IMR-90 (cell line): ENCODE data around the gene PPFIA1. TPM values are rescaled to one million over a fixed set of nuclear protein-coding genes. Genes with fewer than 3 reads are reported as not detected.

ENCODE experiments used
- ATAC-seq: fragments of 200-7000 bp; cut with Tn5 transposase; 2 replicates; pipeline ENCODE4 v1.9.1; 2020; ENCODE audit warnings: low read depth, mild to moderate bottlenecking, moderate library complexity
- BruUV-seq: library from RNA; stranded (reverse); fragments of 400-500 nt; replicated peaks from 2 replicates; lab custom pipeline; 2021; lab: Mats Ljungman, UMichigan
- CTCF ChIA-PET: fragments of 300-600 bp; formaldehyde crosslinking; extraction: SDS; loops from one replicate; lab custom pipeline; 2021; ENCODE audit warnings: antibody characterized with exemption; lab: Yijun Ruan, JAX
- POLR2A ChIA-PET: fragments of 300-600 bp; sonication (Branson Sonifier 250); formaldehyde crosslinking; loops from one replicate; lab custom pipeline; 2022; ENCODE audit warnings: antibody characterized with exemption; ENCODE audit not compliant: unreplicated experiment; lab: Charles Lee
- DNase-seq: peaks from one replicate; pipeline ENCODE4 v3.0.0; 2013
- H2AFZ ChIP-seq: replicated peaks from 2 replicates; pipeline ENCODE3; 2013; ENCODE audit warnings: low read length, mild to moderate bottlenecking; ENCODE audit not compliant: poor library complexity
- H2AK5ac ChIP-seq: 2 replicates; pipeline ENCODE4 v1.6.1; 2013; ENCODE audit warnings: low read depth, low read length, inconsistent platforms
- H2AK9ac ChIP-seq: replicated peaks from 2 replicates; pipeline ENCODE3; 2013; ENCODE audit warnings: mild to moderate bottlenecking, low read depth, low read length, moderate library complexity; ENCODE audit not compliant: poor library complexity
- H2BK120ac ChIP-seq: 2 replicates; pipeline ENCODE4 v1.6.1; 2013; ENCODE audit warnings: low read depth, low read length, inconsistent platforms
- H2BK15ac ChIP-seq: 3 replicates; pipeline ENCODE4 v1.6.1; 2013; ENCODE audit warnings: low read depth, low read length, inconsistent platforms
- H2BK20ac ChIP-seq: 2 replicates; pipeline ENCODE4 v1.6.1; 2013; ENCODE audit warnings: low read depth, mild to moderate bottlenecking, inconsistent platforms, low read length, moderate library complexity
- H2BK5ac ChIP-seq: 2 replicates; pipeline ENCODE4 v1.6.1; 2013; ENCODE audit warnings: mild to moderate bottlenecking, low read depth, low read length, inconsistent platforms; ENCODE audit not compliant: poor library complexity, severe bottlenecking
- H3K14ac ChIP-seq: replicated peaks from 2 replicates; pipeline ENCODE4 v1.6.1; 2013; ENCODE audit warnings: low read depth, low read length, inconsistent platforms
- H3K18ac ChIP-seq: 2 replicates; pipeline ENCODE4 v1.6.1; 2013; ENCODE audit warnings: low read depth, low read length, control low read depth
- H3K23ac ChIP-seq: 2 replicates; pipeline ENCODE4 v1.6.1; 2013; ENCODE audit warnings: low read depth, low read length, inconsistent platforms
- H3K27ac ChIP-seq: 2 replicates; pipeline ENCODE4 v1.5.1; 2013; ENCODE audit warnings: mild to moderate bottlenecking, control low read depth, low read length; ENCODE audit not compliant: insufficient read depth
- H3K27me3 ChIP-seq: 2 replicates; pipeline ENCODE4 v1.6.1; 2013; ENCODE audit warnings: low read length; ENCODE audit not compliant: control insufficient read depth, insufficient read depth
- H3K36me3 ChIP-seq: 2 replicates; pipeline ENCODE4 v1.6.1; 2013; ENCODE audit warnings: low read length, mixed read lengths; ENCODE audit not compliant: control insufficient read depth, insufficient read depth
- H3K4ac ChIP-seq: 2 replicates; pipeline ENCODE4 v1.6.1; 2013; ENCODE audit warnings: low read depth, low read length, inconsistent platforms
- H3K4me1 ChIP-seq: 2 replicates; pipeline ENCODE4 v1.6.1; 2013; ENCODE audit warnings: low read length, mixed read lengths; ENCODE audit not compliant: control insufficient read depth, insufficient read depth
- H3K4me2 ChIP-seq: 2 replicates; pipeline ENCODE4 v1.6.1; 2013; ENCODE audit warnings: low read depth, mild to moderate bottlenecking, control low read depth, low read length, moderate library complexity
- H3K4me3 ChIP-seq: 2 replicates; pipeline ENCODE4 v1.5.1; 2013; ENCODE audit warnings: low read depth, mild to moderate bottlenecking, control low read depth, low read length, moderate library complexity; ENCODE audit not compliant: insufficient read depth
- H3K56ac ChIP-seq: 2 replicates; pipeline ENCODE4 v1.6.1; 2013; ENCODE audit warnings: low read length, inconsistent platforms; ENCODE audit not compliant: insufficient read depth; ENCODE audit errors: extremely low read depth
- H3K79me1 ChIP-seq, 2 experiments: 2 replicates each; pipeline ENCODE4 v1.6.1; 2013; ENCODE audit warnings: low read length in 2 of 2, inconsistent platforms in 1 of 2, low read depth in 1 of 2
- H3K9ac ChIP-seq: 2 replicates; pipeline ENCODE4 v1.6.1; 2013; ENCODE audit warnings: low read depth, low read length, control low read depth
- H3K9me1 ChIP-seq: 2 replicates; pipeline ENCODE4 v1.6.1; 2013; ENCODE audit warnings: low read length, inconsistent platforms; ENCODE audit not compliant: insufficient read depth
- H3K9me3 ChIP-seq: 2 replicates; pipeline ENCODE4 v1.6.1; 2013; ENCODE audit warnings: low read length; ENCODE audit not compliant: control insufficient read depth, insufficient read depth
- H4K20me1 ChIP-seq: 2 replicates; pipeline ENCODE4 v1.6.1; 2013; ENCODE audit warnings: low read length, inconsistent platforms; ENCODE audit not compliant: insufficient read depth
- H4K5ac ChIP-seq: 2 replicates; pipeline ENCODE4 v1.6.1; 2013; ENCODE audit warnings: mild to moderate bottlenecking, low read depth, low read length, control low read depth
- H4K8ac ChIP-seq, 2 experiments: 2 replicates each; pipeline ENCODE4 v1.6.1; 2013; ENCODE audit warnings: low read depth in 2 of 2, low read length in 2 of 2, control low read depth in 1 of 2, inconsistent platforms in 1 of 2
- H4K91ac ChIP-seq: 2 replicates; pipeline ENCODE4 v1.6.1; 2013; ENCODE audit warnings: low read depth, low read length, inconsistent platforms; ENCODE audit not compliant: insufficient read depth
- CEBPB ChIP-seq: IDR thresholded peaks from 2 replicates; pipeline ENCODE4 v1.6.1; 2012; ENCODE audit warnings: low read depth, low read length, improper control_type of control experiment
- CHD1 ChIP-seq: IDR thresholded peaks from 2 replicates; pipeline ENCODE4 v1.6.1; 2012; ENCODE audit warnings: low read depth, low read length, improper control_type of control experiment
- FOS ChIP-seq: fragments of 150-350 bp; IDR thresholded peaks from 2 replicates; pipeline ENCODE4 v1.6.1; 2016; ENCODE audit warnings: low read depth, low read length
- MAZ ChIP-seq: IDR thresholded peaks from 2 replicates; pipeline ENCODE4 v1.6.1; 2012; ENCODE audit warnings: low read depth, mild to moderate bottlenecking, low read length, improper control_type of control experiment, moderate library complexity, borderline replicate concordance
- MXI1 ChIP-seq: IDR thresholded peaks from 2 replicates; pipeline ENCODE4 v1.6.1; 2012; ENCODE audit warnings: low read depth, mild to moderate bottlenecking, low read length, moderate library complexity, borderline replicate concordance
- NFE2L2 ChIP-seq: fragments of 150-350 bp; IDR thresholded peaks from 2 replicates; pipeline ENCODE4 v1.6.1; 2016; ENCODE audit warnings: low read depth, mild to moderate bottlenecking, low read length
- RFX5 ChIP-seq: IDR thresholded peaks from 2 replicates; pipeline ENCODE4 v1.8.0; 2012; ENCODE audit warnings: low read depth, mild to moderate bottlenecking, low read length, moderate library complexity
- WGBS, 2 experiments: methylation state at CpG; one replicate each; pipeline versions ENCODE4 v1.1.5 to v1.1.7; 2013; ENCODE audit warnings: missing lambda C conversion rate in 2 of 2; ENCODE audit not compliant: insufficient read length in 1 of 2; ENCODE audit errors: extremely low coverage in 2 of 2; 5-methylcytosine and 5-hydroxymethylcytosine counted together
- dilution Hi-C: fragments of 300-500 bp; cut with HindIII; formaldehyde crosslinking; loops from one replicate; pipeline ENCODE4 v1.14.3; 2018; ENCODE audit warnings: low sequenced_read_pairs; ENCODE audit not compliant: unreplicated experiment
- in situ Hi-C: fragments of 300-500 bp; cut with MboI; formaldehyde crosslinking; loops from 3 replicates; pipeline ENCODE4 v1.14.3; 2019; ENCODE audit warnings: low sequenced_read_pairs, inconsistent platforms, mixed read lengths
- intact Hi-C: fragments of 100-400 bp; cut with micrococcal nuclease; formaldehyde crosslinking; loops from 2 replicates; pipeline ENCODE4 v1.10.0; 2022
- polyA plus RNA-seq, 3 experiments: library from polyadenylated mRNA; depleted of rRNA; stranded (reverse); fragments of >200 nt; gene quantifications; 2 replicates each; pipeline ENCODE4 v1.2.3, GENCODE V29; 2012; ENCODE audit warnings: low replicate concordance in 1 of 3
- total RNA-seq: library from RNA; depleted of rRNA; stranded (reverse); fragments of >200 nt; gene quantifications from 2 replicates; pipeline ENCODE4 v1.2.3, GENCODE V29; 2012
- TF ChIP-seq, protein P1 (sequence below): fragments of 150-350 bp; IDR thresholded peaks from 2 replicates; pipeline ENCODE4 v1.6.1; 2016; ENCODE audit warnings: low read depth, mild to moderate bottlenecking, low read length, moderate library complexity, borderline replicate concordance

The PPFIA1 gene
- total and polyA plus RNA-seq, 2 of the 4 experiments (the other 2 are of a cell fraction), result 25.6 to 37.2 TPM

DNA sequence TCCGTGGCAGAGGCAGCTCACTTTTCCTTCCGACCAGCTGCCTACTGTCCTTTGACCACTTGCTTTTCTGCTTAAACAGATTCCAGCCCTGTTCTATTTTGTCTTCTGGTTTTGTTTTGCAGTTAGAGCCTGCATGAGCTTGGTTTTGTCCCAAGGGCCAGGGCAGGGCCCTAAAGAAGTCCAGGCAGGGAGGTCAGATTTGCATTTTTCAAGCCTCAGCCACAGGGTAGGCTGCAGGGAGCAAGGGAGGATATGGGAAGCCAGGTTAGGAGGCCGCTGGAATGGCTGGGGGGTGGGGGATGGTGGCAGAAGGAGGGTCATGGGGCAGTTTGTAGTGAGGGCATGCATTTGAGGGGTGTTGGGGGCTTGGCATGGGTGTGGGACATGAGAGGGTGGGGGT is 44.3 kb upstream of the PPFIA1 start:
- DNase-seq (no peak), ATAC-seq (no peak)
- no peak overlapping the region for H3K4me3 ChIP-seq
- no TSS peak for BruUV-seq
- H2AK5ac ChIP-seq, result no peak overlapping the region
- H3K27ac ChIP-seq, result no peak overlapping the region
- no peak overlapping the region for H4K5ac ChIP-seq
- H3K27me3 ChIP-seq, result peaks cover 32% of the 10 kb centered on the region
- no peak overlapping the region for H2AFZ ChIP-seq
- TF ChIP-seq CHD1 (no peak), MXI1 (no peak), NFE2L2 (no peak), RFX5 (no peak), FOS (no peak), CEBPB (no peak), MAZ (no peak)
- TF ChIP-seq, protein P1, sequence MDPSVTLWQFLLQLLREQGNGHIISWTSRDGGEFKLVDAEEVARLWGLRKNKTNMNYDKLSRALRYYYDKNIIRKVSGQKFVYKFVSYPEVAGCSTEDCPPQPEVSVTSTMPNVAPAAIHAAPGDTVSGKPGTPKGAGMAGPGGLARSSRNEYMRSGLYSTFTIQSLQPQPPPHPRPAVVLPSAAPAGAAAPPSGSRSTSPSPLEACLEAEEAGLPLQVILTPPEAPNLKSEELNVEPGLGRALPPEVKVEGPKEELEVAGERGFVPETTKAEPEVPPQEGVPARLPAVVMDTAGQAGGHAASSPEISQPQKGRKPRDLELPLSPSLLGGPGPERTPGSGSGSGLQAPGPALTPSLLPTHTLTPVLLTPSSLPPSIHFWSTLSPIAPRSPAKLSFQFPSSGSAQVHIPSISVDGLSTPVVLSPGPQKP, result no peak
- 0 out of 2 replicates have a peak, but pooled peaks cover 2% of the 10 kb centered on the region for H3K4me1 ChIP-seq
- no peak overlapping the region for H3K18ac ChIP-seq
- H2BK120ac ChIP-seq, result no peak overlapping the region
- 57% methylated on average over 1 of the region's 3 CpGs; no CpG with 5 or more reads in 1 of the 2 experiments for whole genome bisulfite sequencing, 2 experiments
- CTCF ChIA-PET, result no interaction called here
- no peak overlapping the region for H2BK5ac ChIP-seq
- H3K56ac ChIP-seq, result no peak overlapping the region
- no peaks in the 10 kb centered on the region for H4K20me1 ChIP-seq
- intact Hi-C loops (no loop called here), in situ Hi-C loops (no loop called here), dilution Hi-C loops (no loop called here)
- no peak overlapping the region for H3K4me2 ChIP-seq
- no peak overlapping the region for H2BK20ac ChIP-seq
- no peak overlapping the region for H2BK15ac ChIP-seq
- H3K14ac ChIP-seq, result no peak overlapping the region
- H3K79me1 ChIP-seq, result no peaks in the 10 kb centered on the region
- H3K9me3 ChIP-seq, result peaks cover under 1% of the 10 kb centered on the region; the same call in 1 of the 2 replicates
- no peaks in the 10 kb centered on the region for H3K9me1 ChIP-seq
- H3K23ac ChIP-seq, result no peak overlapping the region
- H3K9ac ChIP-seq, result no peak overlapping the region
- H4K91ac ChIP-seq, result no peak overlapping the region
- POLR2A ChIA-PET, result no interaction called here
- H4K8ac ChIP-seq, result no peak overlapping the region
- no peak overlapping the region for H3K4ac ChIP-seq
- no peaks in the 10 kb centered on the region for H3K36me3 ChIP-seq
- H2AK9ac ChIP-seq, result no peak overlapping the region
